ENCODE data around the gene EPHB1. TPM values are rescaled to one million over a fixed set of nuclear protein-coding genes. Genes with fewer than 3 reads are reported as not detected.

The EPHB1 gene
- total RNA-seq, 2 donors from 2014 or later: 0.68 to 0.71 TPM

GRCh38 chr3:134978658-134979057 lies 183.6 kb downstream of the EPHB1 start:
- H3K4me3 ChIP-seq: no peak overlapping the region
- DNase-seq (ENCODE audit: low spot score) (no peak), ATAC-seq (ENCODE audit: insufficient number of reproducible peaks, low FRiP score, low read depth) (no peak)
- no peak overlapping the region for H3K27ac ChIP-seq
- no peaks in the 10 kb centered on the region for H3K9me3 ChIP-seq
- TF ChIP-seq CTCF (IDR thresholded peaks at IDR 0.05): no peak
- no peaks in the 10 kb centered on the region for H3K27me3 ChIP-seq (replicated peaks; ENCODE audit: insufficient read depth)
- no peaks in the 10 kb centered on the region for H3K36me3 ChIP-seq
- no peaks in the 10 kb centered on the region for H3K4me1 ChIP-seq (ENCODE audit: control insufficient read depth in 1 of 2, low read depth in 2 of 2)

- H3K9me3 ChIP-seq: no peaks in the 10 kb centered on the region
- H3K27me3 ChIP-seq (replicated peaks; ENCODE audit: insufficient read depth): no peaks in the 10 kb centered on the region
- ATAC-seq (ENCODE audit: insufficient number of reproducible peaks, low FRiP score, low read depth) (no peak), DNase-seq (ENCODE audit: low spot score) (no peak)
- H3K36me3 ChIP-seq: no peaks in the 10 kb centered on the region
- no peaks in the 10 kb centered on the region for H3K4me1 ChIP-seq (ENCODE audit: control insufficient read depth in 1 of 2, low read depth in 2 of 2)
- H3K27ac ChIP-seq: no peak overlapping the region
- H3K4me3 ChIP-seq: no peak overlapping the region
- TF ChIP-seq CTCF (IDR thresholded peaks at IDR 0.05): no peak
Measured at GRCh38 chr3:134985864-134986715, 191.0 kb downstream of the EPHB1 start.

GRCh38 chr3:134988666-134989065 lies 193.6 kb downstream of the EPHB1 start:
- no peak for DNase-seq (ENCODE audit: low spot score)
- no peak for ATAC-seq (ENCODE audit: insufficient number of reproducible peaks, low FRiP score, low read depth)
- no peak overlapping the region for H3K27ac ChIP-seq
- no peak overlapping the region for H3K4me3 ChIP-seq
- no peaks in the 10 kb centered on the region for H3K36me3 ChIP-seq
- no peak for TF ChIP-seq CTCF (IDR thresholded peaks at IDR 0.05)
- no peaks in the 10 kb centered on the region for H3K9me3 ChIP-seq
- H3K27me3 ChIP-seq (replicated peaks; ENCODE audit: insufficient read depth): no peaks in the 10 kb centered on the region
- H3K4me1 ChIP-seq (ENCODE audit: control insufficient read depth in 1 of 2, low read depth in 2 of 2): no peaks in the 10 kb centered on the region

- Histone ChIP-seq H3K27ac (no peak overlapping the region), H3K9me3 (no peaks in the 10 kb centered on the region), H3K4me1 (ENCODE audit: control insufficient read depth in 1 of 2, low read depth in 2 of 2) (no peaks in the 10 kb centered on the region), H3K27me3 (replicated peaks; ENCODE audit: insufficient read depth) (no peaks in the 10 kb centered on the region), H3K4me3 (no peak overlapping the region), H3K36me3 (no peaks in the 10 kb centered on the region)
- TF ChIP-seq CTCF (IDR thresholded peaks at IDR 0.05): no peak
- DNase-seq (ENCODE audit: low spot score) (no peak), ATAC-seq (ENCODE audit: insufficient number of reproducible peaks, low FRiP score, low read depth) (no peak)
Measured at GRCh38 chr3:134991003-134991402, 195.9 kb downstream of the EPHB1 start.

- Histone ChIP-seq H3K27me3 (replicated peaks; ENCODE audit: insufficient read depth) (no peaks in the 10 kb centered on the region), H3K4me3 (no peak overlapping the region), H3K27ac (no peak overlapping the region), H3K36me3 (no peaks in the 10 kb centered on the region), H3K4me1 (ENCODE audit: control insufficient read depth in 1 of 2, low read depth in 2 of 2) (no peaks in the 10 kb centered on the region), H3K9me3 (no peaks in the 10 kb centered on the region)
- TF ChIP-seq CTCF (IDR thresholded peaks at IDR 0.05): no peak
- DNase-seq (ENCODE audit: low spot score) (no peak), ATAC-seq (ENCODE audit: insufficient number of reproducible peaks, low FRiP score, low read depth) (no peak)
Measured at GRCh38 chr3:134991472-134992010, 196.5 kb downstream of the EPHB1 start.
